ACC112 (cell line): ENCODE measurements around the gene CEP44.
"Not testable (repeated sequence)": the region's sequence is repeated elsewhere in the genome, so short reads cannot be mapped to it uniquely, and the experiment has no call there.

Experiments
- H2AFZ ChIP-seq: fragments of 200-600 bp; sonication (generic); one replicate; pipeline ENCODE4 v1.6.0; 2017; ENCODE audit warnings: antibody characterized with exemption, low read length; ENCODE audit not compliant: unreplicated experiment
- H3K27ac ChIP-seq: fragments of 200-600 bp; sonication (generic); 2 replicates; pipeline ENCODE4 v1.5.1; 2014; ENCODE audit warnings: low read depth, mild to moderate bottlenecking, antibody characterized with exemption, low read length, moderate library complexity
- H3K27me3 ChIP-seq: fragments of 200-600 bp; sonication (generic); 2 replicates; pipeline ENCODE4 v1.6.1; 2014; ENCODE audit warnings: mild to moderate bottlenecking, antibody characterized with exemption, low read length, moderate library complexity, mixed read lengths; ENCODE audit not compliant: insufficient read depth
- H3K36me3 ChIP-seq: fragments of 200-600 bp; sonication (generic); 2 replicates; pipeline ENCODE4 v1.6.1; 2016; ENCODE audit warnings: mild to moderate bottlenecking, antibody characterized with exemption, low read length, moderate library complexity, mixed read lengths; ENCODE audit not compliant: insufficient read depth
- H3K4me1 ChIP-seq: fragments of 200-600 bp; sonication (generic); one replicate; pipeline ENCODE4 v1.6.1; 2016; ENCODE audit warnings: low read length, mixed read lengths; ENCODE audit not compliant: insufficient read depth, unreplicated experiment, control insufficient read depth
- H3K4me3 ChIP-seq: fragments of 200-600 bp; sonication (generic); 2 replicates; pipeline ENCODE4 v1.5.1; 2014; ENCODE audit warnings: mild to moderate bottlenecking, low read depth, low read length
- H3K79me2 ChIP-seq: fragments of 200-600 bp; sonication (generic); one replicate; pipeline ENCODE4 v1.6.0; 2016; ENCODE audit warnings: low read length; ENCODE audit not compliant: control insufficient read depth, unreplicated experiment, insufficient read depth

Gene CEP44

GRCh38 chr4:174278467-174278866 is 5.2 kb upstream of the CEP44 start:
- Histone ChIP-seq H3K36me3 (peaks cover 14% of the 10 kb centered on the region; the same call in 1 of the 2 replicates), H2AFZ (no peak overlapping the region), H3K27ac (no peak overlapping the region), H3K4me3 (no peak overlapping the region), H3K27me3 (no peaks in the 10 kb centered on the region), H3K79me2 (peaks cover 67% of the 10 kb centered on the region), H3K4me1 (peaks cover 6% of the 10 kb centered on the region)

- Histone ChIP-seq H3K27ac (no peak overlapping the region), H2AFZ (no peak overlapping the region), H3K4me3 (no peak overlapping the region), H3K79me2 (peaks cover 62% of the 10 kb centered on the region), H3K36me3 (peaks cover 14% of the 10 kb centered on the region; the same call in 1 of the 2 replicates), H3K4me1 (peaks cover 6% of the 10 kb centered on the region), H3K27me3 (no peaks in the 10 kb centered on the region)
Measured at GRCh38 chr4:174279433-174280155, 4.1 kb upstream of the CEP44 start.

GRCh38 chr4:174281182-174281737 is 2.5 kb upstream of the CEP44 start:
- H3K27me3 ChIP-seq: no peaks in the 10 kb centered on the region
- peaks cover 14% of the 10 kb centered on the region; the same call in 1 of the 2 replicates for H3K36me3 ChIP-seq
- H3K4me3 ChIP-seq: peak overlapping the region; percentile 38
- H3K79me2 ChIP-seq: peaks cover 73% of the 10 kb centered on the region
- H2AFZ ChIP-seq: no peak overlapping the region
- no peak overlapping the region for H3K27ac ChIP-seq
- H3K4me1 ChIP-seq: peaks cover 22% of the 10 kb centered on the region

- peaks cover 75% of the 10 kb centered on the region for H3K79me2 ChIP-seq
- H3K4me3 ChIP-seq: peak overlapping the region; percentile 96
- no peaks in the 10 kb centered on the region for H3K27me3 ChIP-seq
- peaks cover 23% of the 10 kb centered on the region for H3K4me1 ChIP-seq
- H3K36me3 ChIP-seq: peaks cover 14% of the 10 kb centered on the region; the same call in 1 of the 2 replicates
- no peak overlapping the region for H2AFZ ChIP-seq
- H3K27ac ChIP-seq: peak overlapping the region; percentile 98
Measured at GRCh38 chr4:174281901-174282300, 1.8 kb upstream of the CEP44 start.

GRCh38 chr4:174282836-174283506 is 740 bp upstream of the CEP44 start:
- H3K27me3 ChIP-seq: no peaks in the 10 kb centered on the region
- H3K27ac ChIP-seq: peak overlapping the region; percentile 98
- H3K4me1 ChIP-seq: peaks cover 23% of the 10 kb centered on the region
- peaks cover 14% of the 10 kb centered on the region; the same call in 1 of the 2 replicates for H3K36me3 ChIP-seq
- H3K4me3 ChIP-seq: peak overlapping the region; percentile 96
- H3K79me2 ChIP-seq: peaks cover 74% of the 10 kb centered on the region
- H2AFZ ChIP-seq: peak overlapping the region; percentile 100

- peaks cover 10% of the 10 kb centered on the region for H3K36me3 ChIP-seq
- H3K4me1 ChIP-seq: peaks cover 23% of the 10 kb centered on the region
- H2AFZ ChIP-seq: peak overlapping the region; percentile 100
- peak overlapping the region; percentile 96 for H3K4me3 ChIP-seq
- peaks cover 68% of the 10 kb centered on the region for H3K79me2 ChIP-seq
- peak overlapping the region; percentile 98 for H3K27ac ChIP-seq
- no peaks in the 10 kb centered on the region for H3K27me3 ChIP-seq
Measured at GRCh38 chr4:174284487-174284886, 776 bp downstream of the CEP44 start.

GRCh38 chr4:174286870-174287269 is 3.2 kb downstream of the CEP44 start:
- peaks cover 56% of the 10 kb centered on the region for H3K79me2 ChIP-seq

GRCh38 chr4:174292473-174292872 is 8.8 kb downstream of the CEP44 start:
- Histone ChIP-seq H3K27me3 (no peaks in the 10 kb centered on the region), H3K4me3 (no peak overlapping the region), H3K27ac (no peak overlapping the region), H3K79me2 (peaks cover 30% of the 10 kb centered on the region), H3K4me1 (no peaks in the 10 kb centered on the region), H2AFZ (no peak overlapping the region), H3K36me3 (peaks cover 20% of the 10 kb centered on the region)

More at GRCh38 chr4:174286870-174287269, 3.2 kb downstream of the CEP44 start:
- Histone ChIP-seq H3K27ac (no peak overlapping the region), H3K36me3 (peaks cover 1% of the 10 kb centered on the region), H3K4me3 (no peak overlapping the region), H3K4me1 (peaks cover 16% of the 10 kb centered on the region), H2AFZ (no peak overlapping the region), H3K27me3 (no peaks in the 10 kb centered on the region)

GRCh38 chr4:174294641-174295040 is 10.9 kb downstream of the CEP44 start:
- H3K79me2 ChIP-seq: peaks cover 28% of the 10 kb centered on the region
- not testable (repeated sequence) for H3K4me3 ChIP-seq, H3K4me1 ChIP-seq, H3K27me3 ChIP-seq, H2AFZ ChIP-seq, H3K27ac ChIP-seq
- H3K36me3 ChIP-seq: peaks cover 23% of the 10 kb centered on the region

GRCh38 chr4:174295142-174295541 is 11.4 kb downstream of the CEP44 start:
- H2AFZ ChIP-seq, H3K27ac ChIP-seq, H3K4me1 ChIP-seq, H3K4me3 ChIP-seq, H3K27me3 ChIP-seq: not testable (repeated sequence)
- Histone ChIP-seq H3K79me2 (peaks cover 28% of the 10 kb centered on the region), H3K36me3 (peaks cover 27% of the 10 kb centered on the region)
